K562 treated with DMSO at 1 percent for 24 hours (cell line): ENCODE results near the gene ELK3. TPM values are rescaled to one million over a fixed set of nuclear protein-coding genes. Genes with fewer than 3 reads are reported as not detected.

Source experiments
- total RNA-seq: library from RNA; unstranded; fragments of 300-600 nt; gene quantifications from 2 replicates; pipeline ENCODE4 v1.2.3, GENCODE V29; 2022; ENCODE audit warnings: low read depth; ENCODE audit not compliant: insufficient read depth

The ELK3 gene
- 3.8 and 4.7 TPM in 2 replicates for total RNA-seq

DNA sequence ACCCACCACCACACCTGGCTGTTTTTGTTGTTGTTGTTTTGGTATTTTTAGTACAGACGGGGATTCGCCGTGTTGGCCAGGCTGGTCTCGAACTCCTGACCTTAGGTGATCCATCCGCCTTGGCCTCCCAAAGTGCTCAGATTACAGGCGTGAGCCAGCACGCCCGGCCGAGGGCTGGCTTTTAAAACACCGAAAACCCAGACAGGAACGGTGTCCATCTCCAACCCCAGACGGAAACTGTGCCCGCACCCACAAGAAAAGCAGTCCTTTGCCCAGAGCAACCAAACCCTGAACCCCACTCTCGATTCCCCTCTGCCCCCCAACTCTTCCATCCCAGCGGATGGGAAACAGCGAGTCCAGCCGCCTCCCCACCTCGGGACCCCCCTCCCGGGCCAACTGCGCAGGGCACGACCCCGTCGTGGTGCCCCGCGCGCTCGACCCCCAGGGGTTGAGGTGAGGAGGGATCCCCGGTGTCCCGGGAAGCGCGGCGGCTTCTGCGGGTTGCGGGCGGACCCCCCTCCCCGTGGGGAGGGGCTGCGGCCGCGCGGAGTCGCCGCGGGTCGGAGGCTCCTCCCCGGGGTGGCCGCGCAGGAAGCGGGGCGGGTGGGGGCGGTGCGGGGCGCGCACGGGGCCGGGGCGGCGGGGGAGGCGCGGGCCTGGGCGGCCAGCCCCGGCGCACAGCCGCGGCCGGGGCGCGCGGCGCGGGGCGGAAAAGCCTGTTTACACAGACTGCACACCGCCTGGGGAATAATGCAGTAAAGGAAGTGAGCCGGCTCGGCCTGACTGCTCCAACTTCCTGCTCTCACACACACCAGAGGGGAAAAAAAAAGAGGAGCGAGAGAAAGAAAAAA is at the start of gene ELK3:
ELK3 (plus strand) TSS at position 651 of the 851 bp plus-strand sequence.

Other genes with a start within 250 kb of the ELK3 start
- gene HAL, start 198.0 kb upstream of the ELK3 start, total RNA-seq, result 0.07 TPM in 1 of 2 replicates, not detected in the other
- gene LTA4H, start 158.8 kb upstream of the ELK3 start, total RNA-seq, result 46.6 and 51.5 TPM in 2 replicates
- 15.2 and 18.0 TPM in 2 replicates for gene CDK17, start 206.1 kb downstream of the ELK3 start, total RNA-seq